Left cardiac atrium (tissue), 4 donors: ENCODE data around the gene DLL4. TPM values are rescaled to one million over a fixed set of nuclear protein-coding genes. Genes with fewer than 3 reads are reported as not detected.

Experiments used
- ATAC-seq, 2 donors: fragments of 200-7000 bp; cut with Tn5 transposase; one replicate each; pipeline ENCODE4 v1.9.1; 2020; ENCODE audit warnings: mild to moderate bottlenecking in 2 of 2, moderate library complexity in 2 of 2
- DNase-seq: peaks from one replicate; pipeline ENCODE4 v3.0.0-alpha.2; 2020
- intact Hi-C, 2 donors: fragments of 100-400 bp; cut with DNase I; formaldehyde crosslinking; loops; one replicate each; pipeline versions ENCODE4 v1.14.1 to v1.15.1; 2022 to 2023
- total RNA-seq, 2 donors: library from RNA; stranded (reverse); fragmentation: NEBNext Ultra II Directional; extraction: Animal tissue kit (Norgen Biotek cat#: 25700); gene quantifications; one replicate each; pipeline ENCODE4 v1.2.1, GENCODE V29; 2021
- donor health status: DM: no; HTN: yes; CAD: no.
- donor health status: DM: no; HTN: yes; CAD: no; lungs with severe emphysema.
- donor health status: DM: yes; HTN: yes; CAD: no.
- donor health status: Dilated cardiomyopathy.

DLL4 gene
- total RNA-seq, 2 donors from 2014 or later: 8.5 to 9.2 TPM

DNA sequence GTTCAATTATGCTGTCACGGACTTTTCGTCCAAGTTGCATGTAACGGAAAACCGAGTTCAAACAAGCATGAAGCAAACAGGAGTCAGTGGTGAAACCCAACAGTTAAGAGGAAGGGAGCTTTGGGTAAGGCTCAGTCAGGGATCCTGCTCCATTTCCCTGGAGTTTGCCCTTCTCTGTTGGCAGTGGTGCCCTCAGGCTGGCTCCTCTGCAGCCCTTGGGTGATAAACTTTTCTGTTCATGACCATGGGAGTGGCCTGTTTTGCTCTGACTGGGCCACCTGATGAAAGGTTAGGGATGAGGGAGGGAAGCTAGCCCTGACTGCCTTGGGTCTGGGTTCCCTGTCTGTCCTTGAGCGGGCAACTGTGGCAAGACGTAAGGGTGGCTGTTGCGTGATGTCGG is 40.2 kb downstream of the DLL4 start:
- DNase-seq: no peak
- intact Hi-C loops: no loop called here
- ATAC-seq: no peak

DNA sequence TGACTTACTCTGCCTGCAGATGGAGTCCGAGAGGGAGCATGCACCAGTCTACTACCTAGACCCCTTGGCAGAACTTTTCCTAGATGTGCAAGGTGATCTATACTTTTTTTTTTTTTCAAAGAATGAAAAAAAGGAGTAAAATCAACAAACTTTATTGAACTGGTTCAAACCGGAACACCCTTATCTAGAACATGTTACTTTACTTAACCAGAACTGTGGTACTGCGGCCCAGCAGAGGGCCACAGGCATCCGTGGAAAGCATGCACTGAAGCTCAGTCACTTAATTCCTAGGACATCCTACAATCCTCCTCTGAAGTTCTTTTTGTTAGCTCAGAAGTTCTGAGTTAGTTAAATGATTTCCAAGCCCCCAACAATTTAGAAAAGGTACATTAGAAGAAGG is 45.7 kb downstream of the DLL4 start:
- intact Hi-C loops: no loop called here
- no peak for DNase-seq
- ATAC-seq: no peak

DNA sequence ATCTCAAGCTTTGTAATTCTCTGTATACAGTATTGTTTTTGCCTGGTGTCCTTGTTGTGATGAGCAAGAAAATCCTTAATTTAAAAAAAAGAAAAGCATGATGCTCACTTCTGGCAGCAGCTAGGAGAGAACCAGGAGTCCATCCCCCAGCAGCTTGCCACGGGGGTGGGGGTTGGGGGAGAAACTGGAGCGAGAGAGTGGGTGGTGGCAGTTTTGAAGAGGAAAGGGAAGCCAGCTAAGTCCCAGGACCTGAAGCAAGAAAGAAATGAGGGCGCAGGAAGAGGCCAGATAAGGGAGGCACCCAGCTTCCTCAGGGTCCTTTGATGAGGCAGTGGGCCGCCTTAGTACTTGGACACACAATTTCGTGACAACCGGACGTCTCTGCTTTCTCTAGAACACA is 47.7 kb downstream of the DLL4 start:
- ATAC-seq: no peak
- intact Hi-C loops: no loop called here
- DNase-seq: no peak

DNA sequence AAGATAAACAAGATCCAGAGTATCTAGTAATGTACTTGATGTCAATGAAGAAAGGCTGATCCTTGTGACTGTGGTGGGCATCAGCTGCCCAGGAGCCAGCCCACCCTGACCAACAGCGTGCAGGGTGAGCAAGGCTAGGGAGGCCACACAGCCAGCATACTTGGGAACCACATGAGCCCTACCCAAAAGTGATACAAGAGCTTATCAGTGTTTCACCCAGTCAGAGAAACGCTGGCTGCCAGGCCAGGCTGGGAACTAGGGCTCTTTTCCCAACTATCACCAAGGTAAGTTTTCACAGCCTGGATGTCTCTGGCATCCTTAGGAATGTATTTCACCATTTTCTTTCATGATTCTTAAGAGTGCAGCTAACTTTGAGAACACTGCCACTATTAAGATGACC is 49.0 kb downstream of the DLL4 start:
- DNase-seq (no peak), ATAC-seq (no peak)
- intact Hi-C loops: no loop called here

DNA sequence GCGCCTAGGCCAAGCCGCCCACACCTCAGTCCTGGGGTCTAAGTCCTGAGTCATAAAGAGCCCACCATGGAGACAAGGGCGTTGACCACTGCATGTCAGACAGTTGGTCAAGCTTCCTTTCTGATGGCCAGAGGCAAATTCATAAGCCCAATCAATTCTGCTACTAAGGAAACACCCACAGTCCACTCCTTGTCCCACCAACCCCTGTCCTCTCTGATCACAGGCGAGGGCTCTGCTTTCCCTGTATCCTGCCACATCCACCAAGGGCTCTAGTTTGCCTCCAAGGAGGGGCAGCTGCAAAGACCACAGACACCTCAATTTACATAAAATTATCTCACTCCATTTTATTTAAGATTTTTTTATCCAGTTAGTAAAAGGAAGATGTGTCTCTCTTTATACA is 49.4 kb downstream of the DLL4 start:
- no peak for ATAC-seq
- DNase-seq: no peak
- intact Hi-C loops: no loop called here

DNA sequence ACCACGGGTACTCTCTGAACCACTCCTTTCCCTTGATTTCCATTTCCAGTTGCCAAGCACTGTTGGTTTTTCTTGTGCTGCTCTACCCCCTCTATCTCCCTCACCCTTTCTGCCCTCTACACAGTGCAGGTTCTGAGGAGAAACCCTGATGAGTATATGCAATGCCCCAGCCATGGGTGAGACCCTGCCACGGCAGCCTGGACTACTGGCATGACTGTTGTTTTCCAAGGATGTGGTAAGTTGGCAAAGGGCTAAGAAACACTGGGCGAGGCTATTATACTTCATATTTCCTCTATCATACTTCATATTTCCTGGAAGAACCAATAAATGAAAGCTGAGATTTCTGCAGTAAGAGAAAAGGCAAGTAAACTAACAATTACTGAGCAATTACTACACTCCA is 52.0 kb downstream of the DLL4 start:
- intact Hi-C loops: no loop called here
- ATAC-seq (peak in 1 of 2 donors; percentile 22), DNase-seq (no peak)

DNA sequence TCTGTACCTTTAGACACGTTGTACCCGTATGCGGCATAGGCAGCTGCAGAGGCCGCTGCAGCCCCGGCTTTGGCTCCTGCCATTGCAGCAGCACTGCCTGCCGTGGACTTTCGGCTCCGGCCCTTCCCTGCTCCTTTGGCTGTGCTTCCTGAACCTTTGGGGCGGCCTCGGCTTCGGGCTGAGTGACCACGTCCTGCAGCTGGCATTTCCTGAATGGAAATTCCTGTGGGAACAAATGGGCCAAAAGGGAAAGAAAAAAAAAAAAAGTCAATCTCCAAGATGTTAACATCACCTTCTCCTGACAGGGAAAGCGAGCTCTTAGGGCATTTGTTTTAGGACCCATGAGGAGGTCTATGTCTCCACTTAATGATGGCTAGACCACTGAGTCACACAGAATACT is 53.7 kb downstream of the DLL4 start:
- DNase-seq: peak; percentile 75
- intact Hi-C loops: no loop called here

DNA sequence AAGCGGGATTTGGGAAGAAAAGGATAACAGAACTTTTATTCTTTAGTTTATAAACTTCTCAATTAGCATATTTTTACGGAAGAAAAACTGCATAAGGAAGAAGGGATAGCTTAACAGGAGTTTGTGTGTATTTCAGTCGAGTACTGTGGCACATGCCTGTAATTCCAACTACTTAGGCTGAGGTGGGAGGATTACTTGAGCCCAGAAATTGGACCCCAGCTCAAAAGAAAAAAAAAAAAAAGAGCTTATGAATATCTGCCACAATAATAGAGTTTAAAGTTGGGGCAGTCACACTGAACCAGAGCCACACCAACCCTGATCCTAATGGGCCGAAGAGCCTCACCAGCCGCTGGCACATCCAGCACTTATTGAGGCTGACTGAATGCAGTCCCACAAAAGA is 55.3 kb downstream of the DLL4 start:
- intact Hi-C loops: no loop called here
- DNase-seq: no peak
- no peak for ATAC-seq

More for the DNA sequence above, 53.7 kb downstream of the DLL4 start:
- ATAC-seq: peak; percentile 8 to 28

DNA sequence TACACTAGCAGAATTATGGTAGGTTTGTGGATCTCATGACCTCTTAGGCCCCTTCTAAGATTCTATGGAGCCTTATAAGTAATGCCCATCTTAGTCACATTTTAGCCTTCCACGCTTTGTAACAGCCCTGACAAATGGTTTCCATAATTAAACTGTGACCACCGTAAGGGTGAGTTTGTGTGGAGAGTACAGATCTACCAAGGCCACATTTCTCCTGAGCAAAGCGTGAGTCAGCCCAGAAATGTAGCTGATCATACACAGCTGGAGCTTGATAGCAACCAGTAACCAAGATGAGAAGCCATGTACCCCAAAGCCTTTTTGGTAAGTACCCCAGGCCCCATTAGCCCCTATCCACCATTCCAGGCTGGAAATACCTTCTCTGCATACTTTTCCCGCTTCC is 55.8 kb downstream of the DLL4 start:
- intact Hi-C loops: no loop called here
- DNase-seq (no peak), ATAC-seq (no peak)

DNA sequence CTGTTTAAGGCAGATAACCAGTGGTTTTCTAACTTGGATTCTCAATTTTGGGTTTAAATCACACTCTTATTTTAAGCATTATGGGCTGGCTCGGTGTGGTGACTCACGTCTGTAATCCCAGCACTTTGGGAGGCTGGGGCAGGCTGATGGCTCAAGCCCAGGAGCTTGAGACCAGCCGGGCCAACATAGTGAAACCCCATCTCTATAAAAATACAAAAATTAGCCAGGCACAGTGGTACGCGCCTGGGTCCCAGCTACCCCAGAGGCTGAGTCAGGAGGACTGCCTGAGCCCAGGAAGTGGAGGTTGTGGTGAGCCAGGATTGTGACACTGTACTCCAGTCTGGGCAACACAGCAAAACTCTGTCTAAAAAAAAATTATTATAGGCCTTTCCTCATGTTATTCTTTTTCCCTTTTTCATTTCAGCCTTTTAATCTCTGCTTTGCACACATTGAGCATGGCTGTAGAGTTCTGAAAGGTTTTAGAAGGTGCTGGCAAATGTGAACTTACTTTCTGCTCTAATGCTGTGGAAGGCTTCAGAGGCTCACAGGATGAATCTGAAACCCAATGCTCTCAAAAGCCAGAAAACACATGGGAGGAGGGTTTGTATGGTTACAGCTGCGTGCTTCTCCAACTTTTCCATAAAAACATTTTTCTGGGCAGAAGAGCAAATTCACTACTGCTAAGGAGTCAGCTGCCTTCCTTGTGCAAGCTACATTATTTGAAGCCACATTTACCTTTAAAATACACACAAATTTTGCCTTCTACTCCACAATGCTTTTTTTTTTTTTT is 56.6 kb downstream of the DLL4 start:
- intact Hi-C loops: no loop called here
- DNase-seq: no peak
- ATAC-seq: no peak

DNA sequence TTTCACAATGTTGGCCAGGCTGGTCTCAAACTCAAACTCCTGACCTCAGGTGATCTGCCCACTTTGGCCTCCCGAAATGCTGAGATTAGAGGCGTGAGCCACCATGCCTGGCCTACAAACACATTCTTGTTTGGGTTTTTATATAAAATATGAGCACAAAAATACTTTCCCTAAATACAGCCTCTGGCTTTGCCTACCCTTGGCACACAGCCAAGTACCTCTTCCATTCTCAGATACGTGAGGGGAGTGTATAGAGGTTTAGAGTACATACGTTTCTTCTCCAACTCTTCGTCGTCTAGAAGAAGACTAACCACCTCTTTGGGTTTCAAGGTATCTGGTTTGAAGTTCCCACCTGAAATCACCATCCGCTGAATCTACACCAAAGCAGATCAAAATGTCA is 57.7 kb downstream of the DLL4 start:
- ATAC-seq (no peak), DNase-seq (no peak)
- intact Hi-C loops: no loop called here

DNA sequence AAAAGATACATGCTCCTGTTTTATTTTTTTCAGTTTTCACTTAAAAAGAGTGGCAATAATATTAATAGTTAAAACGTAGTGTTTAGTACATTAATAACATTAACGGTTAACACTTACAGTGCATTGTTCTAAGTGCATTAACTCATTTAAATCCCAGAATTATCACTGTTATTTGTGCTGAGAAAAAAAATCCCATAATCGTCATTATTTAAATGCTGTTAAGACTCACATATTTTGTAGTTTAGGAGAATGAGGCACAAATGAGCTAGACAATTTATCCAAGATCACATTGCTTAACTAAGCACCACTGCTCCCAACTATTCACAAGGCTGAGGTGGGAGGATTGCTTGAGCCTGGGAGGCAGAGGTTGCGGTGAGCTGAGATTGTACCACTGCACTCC is 59.0 kb downstream of the DLL4 start:
- intact Hi-C loops: no loop called here
- ATAC-seq (no peak), DNase-seq (no peak)

Other genes starting within 250 kb of the DLL4 start
- 1 to 10 TPM in 1 of 2 donors, under 1 TPM in 1; 0.97 to 2.6 TPM for gene RAD51, start 234.2 kb upstream of the DLL4 start, total RNA-seq
- 10 to 100 TPM; 20.7 to 23.8 TPM for gene RMDN3, start 174.1 kb upstream of the DLL4 start, total RNA-seq
- gene GCHFR, start 165.3 kb upstream of the DLL4 start, total RNA-seq: 10 to 100 TPM in 1 of 2 donors, 1 to 10 TPM in 1; 6.5 to 18.2 TPM
- gene C15orf62, start 159.4 kb upstream of the DLL4 start, total RNA-seq: under 1 TPM; 0.26 to 0.32 TPM
- gene ZFYVE19, start 122.3 kb upstream of the DLL4 start, total RNA-seq: 10 to 100 TPM; 12.7 to 26.8 TPM
- 10 to 100 TPM; 18.8 to 19.2 TPM for gene DNAJC17, start 121.9 kb upstream of the DLL4 start, total RNA-seq
- not detected for gene PPP1R14D, start 100.6 kb upstream of the DLL4 start, total RNA-seq
- 1 to 10 TPM; 1.3 to 1.4 TPM for gene SPINT1, start 85.3 kb upstream of the DLL4 start, total RNA-seq
- not detected for gene RHOV, start 55.1 kb upstream of the DLL4 start, total RNA-seq
- 10 to 100 TPM; 17.1 to 23.7 TPM for gene VPS18, start 34.9 kb upstream of the DLL4 start, total RNA-seq
- gene CHAC1, start 24.1 kb downstream of the DLL4 start, total RNA-seq: 1 to 10 TPM; 2.6 to 3.3 TPM
- 10 to 100 TPM; 11.1 to 16.8 TPM for gene INO80, start 186.9 kb downstream of the DLL4 start, total RNA-seq